Cardiac septum (tissue), 1 donor: ENCODE measurements around the gene TPH2. TPM values are rescaled to one million over a fixed set of nuclear protein-coding genes. Genes with fewer than 3 reads are reported as not detected.

Experiments used
- DNase-seq: peaks from one replicate; pipeline ENCODE4 v3.0.0-alpha.2; 2020; ENCODE audit warnings: low spot score
- intact Hi-C: fragments of 100-400 bp; cut with DNase I; formaldehyde crosslinking; loops from one replicate; pipeline ENCODE4 v1.14.0; 2022
- long read RNA-seq: library from polyadenylated mRNA; unstranded; transcript quantifications from one replicate; pipeline ENCODE4 v2.0.0, GENCODE V29; 2021
- total RNA-seq: library from RNA; stranded (reverse); fragmentation: NEBNext Ultra II Directional; extraction: Animal tissue kit (Norgen Biotek cat#: 25700); gene quantifications from one replicate; pipeline ENCODE4 v1.2.1, GENCODE V29; 2021
- donor health status: DM: no; HTN: no; CAD: no.

Gene TPH2
- total RNA-seq, result not detected
- long read RNA-seq, result 0 reads

DNA sequence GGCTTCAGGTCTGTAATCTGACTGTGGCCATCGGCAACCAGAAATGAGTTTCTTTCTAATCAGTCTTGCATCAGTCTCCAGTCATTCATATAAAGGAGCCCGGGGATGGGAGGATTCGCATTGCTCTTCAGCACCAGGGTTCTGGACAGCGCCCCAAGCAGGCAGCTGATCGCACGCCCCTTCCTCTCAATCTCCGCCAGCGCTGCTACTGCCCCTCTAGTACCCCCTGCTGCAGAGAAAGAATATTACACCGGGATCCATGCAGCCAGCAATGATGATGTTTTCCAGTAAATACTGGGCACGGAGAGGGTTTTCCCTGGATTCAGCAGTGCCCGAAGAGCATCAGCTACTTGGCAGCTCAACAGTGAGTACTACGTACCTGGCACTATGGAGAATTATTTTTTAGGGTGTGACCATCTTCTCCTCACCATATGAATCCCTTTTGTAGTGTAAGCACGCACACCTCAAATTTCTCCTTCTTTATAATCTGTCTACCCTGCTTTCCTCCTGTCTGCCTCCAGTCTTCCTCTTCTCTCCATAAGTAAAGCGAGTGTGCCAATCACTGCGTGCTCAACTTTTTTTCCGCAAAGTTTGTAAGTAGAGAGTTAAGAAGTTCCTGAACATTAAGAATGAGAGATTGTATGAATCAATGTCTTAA lies at the start of gene TPH2:
TPH2 (plus strand) TSS at position 118 of the 658 bp plus-strand sequence; CDS start at position 260, 142 bp downstream.
- no peak for DNase-seq
- intact Hi-C loops, result no loop called here

DNA sequence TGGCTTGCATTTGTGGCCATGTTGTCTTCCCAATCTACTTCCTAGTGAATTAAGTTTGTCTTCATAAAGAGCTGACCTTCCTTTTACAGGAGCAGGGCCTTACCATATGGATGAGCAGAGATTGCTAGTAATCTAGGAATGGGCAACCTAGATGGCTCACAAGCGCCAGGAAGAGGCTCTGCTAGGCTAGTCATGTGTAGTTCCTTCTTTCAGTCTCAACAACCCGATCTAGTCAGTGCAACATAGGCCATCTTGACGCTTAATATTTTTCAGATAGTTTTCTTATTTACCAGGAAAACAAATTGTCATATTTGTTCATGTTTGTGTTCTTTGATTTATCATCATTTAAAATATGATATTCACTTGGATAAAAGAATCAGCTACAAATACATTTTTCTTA lies 48.2 kb upstream of the TPH2 start:
- intact Hi-C loops, result no loop called here
- no peak for DNase-seq

DNA sequence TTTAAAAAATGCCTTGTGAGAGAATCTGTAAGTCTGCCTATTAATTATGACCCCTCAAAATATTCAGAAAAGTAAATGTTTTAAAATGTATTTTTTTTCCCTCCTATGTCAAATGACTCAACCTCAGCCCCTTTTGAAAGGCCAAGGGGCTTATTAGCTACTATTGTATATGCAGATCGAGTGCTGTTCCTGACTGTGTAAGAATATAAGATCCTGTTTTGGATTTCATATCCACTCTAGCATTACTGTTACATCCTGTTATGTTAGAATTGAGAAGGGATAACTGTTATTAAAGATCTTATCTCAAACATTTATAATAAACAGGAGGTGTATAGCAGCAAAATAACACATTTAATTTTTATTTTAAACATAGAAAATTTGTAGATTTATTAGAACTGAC lies 46.6 kb upstream of the TPH2 start:
- intact Hi-C loops, result no loop called here
- DNase-seq, result no peak

DNA sequence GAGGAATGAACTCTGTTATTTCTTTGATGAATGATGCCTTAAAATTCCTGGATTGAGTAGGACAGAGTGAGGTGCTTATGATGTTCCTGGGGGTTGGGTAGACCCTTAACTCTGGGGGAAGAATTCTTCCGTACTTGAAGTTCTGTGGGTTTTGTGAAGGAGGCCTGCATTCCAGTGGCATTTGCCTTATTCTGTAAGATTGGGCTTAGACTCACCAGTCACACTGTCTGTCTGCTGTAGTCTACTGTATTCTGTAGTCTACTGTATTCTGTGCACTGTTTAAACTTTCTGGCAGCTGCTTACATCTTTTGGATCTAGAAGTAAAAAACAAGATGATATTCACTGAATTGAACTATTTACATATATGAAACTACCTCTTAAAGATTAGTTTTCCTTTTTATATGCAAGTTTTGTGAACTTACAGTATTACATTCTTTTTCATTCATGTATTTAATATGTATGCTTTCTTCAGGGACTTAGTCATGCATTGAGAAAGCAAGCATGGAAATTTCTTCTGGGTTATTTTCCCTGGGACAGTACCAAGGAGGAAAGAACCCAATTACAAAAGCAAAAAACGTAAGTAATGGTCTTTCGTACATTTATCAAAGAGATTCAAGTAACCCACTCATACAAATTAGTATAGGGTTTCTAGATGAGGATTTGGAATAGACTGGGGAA lies 42.3 kb upstream of the TPH2 start:
- intact Hi-C loops, result no loop called here

DNA sequence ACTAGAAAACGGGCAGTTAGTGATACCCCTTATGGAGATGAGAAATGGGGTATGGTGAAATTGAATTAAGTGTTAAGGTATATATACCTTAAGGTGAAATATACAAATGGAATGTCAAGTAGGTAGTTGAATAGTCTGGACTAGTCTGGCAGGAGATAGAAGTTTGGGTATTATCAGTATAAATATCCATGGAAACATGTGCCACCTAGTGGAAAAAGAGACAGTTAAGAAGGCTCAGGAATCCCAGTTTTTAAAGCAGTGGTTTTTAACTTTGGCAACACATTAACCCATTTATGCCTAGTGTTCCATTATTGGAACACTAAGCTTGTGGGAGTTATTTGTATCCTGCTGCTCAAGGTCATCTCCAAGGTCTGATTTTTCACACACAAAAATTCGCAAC lies 38.6 kb upstream of the TPH2 start:
- DNase-seq, result no peak
- intact Hi-C loops, result no loop called here

More for the DNA sequence above, 42.3 kb upstream of the TPH2 start:
- DNase-seq, result no peak

DNA sequence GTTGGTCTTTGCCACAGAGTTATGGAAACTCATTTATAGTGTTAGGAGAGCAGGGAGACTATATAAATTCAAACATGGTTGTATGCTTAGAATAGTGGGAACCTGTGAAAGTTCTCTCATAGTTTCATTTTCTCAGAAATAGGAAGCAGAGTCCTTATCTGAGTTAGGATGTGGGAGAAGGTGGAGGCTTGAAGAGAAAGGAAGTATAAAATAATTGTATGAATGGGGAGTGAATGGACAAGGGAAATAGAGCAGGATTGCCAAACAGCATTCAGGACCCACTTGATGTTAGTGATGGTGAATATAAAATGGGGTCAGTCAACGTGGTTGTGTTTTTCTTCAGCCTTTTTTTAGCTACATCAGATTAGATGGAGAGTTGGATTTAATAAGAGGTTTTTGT lies 34.0 kb upstream of the TPH2 start:
- intact Hi-C loops, result no loop called here
- no peak for DNase-seq

DNA sequence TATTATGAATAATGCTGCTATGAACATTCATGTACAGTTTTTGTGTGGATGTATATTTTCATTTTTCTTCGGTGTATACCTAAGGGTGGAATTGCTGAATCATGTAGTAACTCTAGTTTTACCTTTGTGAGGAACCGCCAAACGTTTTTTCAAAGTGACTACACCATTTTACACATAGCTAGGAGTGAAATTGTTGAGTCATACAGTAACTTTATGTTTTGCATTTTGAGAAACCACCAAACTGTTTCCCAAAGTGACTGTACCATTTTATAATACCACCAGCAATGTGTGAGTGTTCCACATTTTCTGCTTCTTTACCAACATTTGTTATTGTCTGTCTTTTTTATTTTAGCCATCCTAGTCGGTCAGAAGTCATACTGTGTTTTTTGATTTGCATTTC lies 3.1 kb upstream of the TPH2 start:
- intact Hi-C loops, result no loop called here

DNA sequence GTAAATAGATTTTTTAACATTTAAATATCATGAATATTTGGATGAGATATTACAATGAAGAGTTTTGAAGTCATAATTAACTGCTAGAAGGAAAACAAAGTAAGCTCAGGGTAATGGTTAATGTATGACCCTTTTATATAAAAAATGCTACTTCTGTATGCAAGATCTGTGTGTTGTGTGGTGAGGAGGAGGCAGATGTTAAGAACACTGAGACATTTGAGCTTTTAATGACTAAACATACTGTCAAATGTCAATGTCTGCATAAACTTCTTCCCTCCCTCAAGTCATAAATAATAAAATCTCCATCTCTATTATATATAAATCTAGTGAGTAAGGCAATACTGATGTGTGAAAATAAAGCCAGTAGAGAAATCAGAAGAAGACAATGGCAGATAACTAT lies 1.4 kb downstream of the TPH2 start:
- intact Hi-C loops, result no loop called here

More for the DNA sequence above, 3.1 kb upstream of the TPH2 start:
- no peak for DNase-seq

DNA sequence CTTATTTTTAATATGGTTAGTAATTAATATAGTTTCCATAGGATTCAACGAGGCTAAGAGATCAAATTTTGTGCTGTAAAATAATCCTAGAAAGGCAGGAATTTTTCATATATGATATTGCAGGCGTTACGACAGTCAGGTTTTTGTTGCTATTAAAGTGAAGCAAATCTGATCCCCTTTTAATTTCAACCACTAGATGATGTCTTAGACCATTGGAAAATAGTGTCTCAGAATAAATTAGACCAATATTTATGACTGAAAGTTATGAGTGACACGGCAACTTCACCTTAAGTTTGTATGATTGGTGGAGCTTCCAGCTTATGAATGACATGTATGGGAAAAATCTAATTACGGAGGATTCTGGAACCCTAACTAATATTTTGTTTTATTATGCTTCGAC lies 2.5 kb downstream of the TPH2 start:
- DNase-seq, result no peak
- intact Hi-C loops, result no loop called here

More for the DNA sequence above, 1.4 kb downstream of the TPH2 start:
- no peak for DNase-seq

DNA sequence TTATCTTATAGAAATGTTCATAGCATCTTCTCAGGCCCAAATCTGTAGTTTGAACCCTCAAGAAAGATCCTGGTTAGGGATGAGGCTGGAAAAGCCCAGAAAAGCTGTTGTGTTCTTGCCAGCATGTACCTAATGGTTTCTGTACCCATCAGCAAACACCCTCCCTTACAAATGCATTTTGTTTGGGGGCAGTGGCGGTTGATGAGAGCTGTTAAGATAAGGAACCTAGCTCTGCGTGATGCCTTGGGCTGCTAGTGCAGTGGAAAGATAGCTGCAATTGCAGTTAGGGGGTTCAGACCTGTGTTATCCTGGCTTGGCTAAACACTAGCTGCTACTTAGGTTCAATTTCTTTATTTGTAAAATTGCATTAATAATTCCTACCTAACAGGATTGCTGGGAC lies 3.6 kb downstream of the TPH2 start:
- no peak for DNase-seq
- intact Hi-C loops, result no loop called here

DNA sequence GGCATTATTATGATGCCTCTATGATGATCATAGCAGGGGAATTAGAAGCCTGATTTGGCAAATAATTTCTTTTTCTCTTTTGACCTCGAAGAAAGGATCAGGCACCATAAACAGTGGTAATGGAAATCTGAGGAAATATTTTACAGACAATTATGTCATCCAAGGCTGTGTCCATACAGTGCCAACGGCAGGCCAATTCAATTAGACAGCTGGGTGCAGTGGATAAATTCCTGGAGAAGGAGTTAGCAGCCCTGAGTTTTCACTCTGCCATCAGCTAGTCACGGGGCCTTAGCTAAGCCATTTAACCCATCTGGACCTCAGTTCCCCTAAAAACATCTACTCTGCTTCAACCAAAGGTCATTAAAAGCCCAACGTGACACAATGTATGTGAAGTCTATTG lies 4.1 kb downstream of the TPH2 start:
- intact Hi-C loops, result no loop called here
- DNase-seq, result no peak

DNA sequence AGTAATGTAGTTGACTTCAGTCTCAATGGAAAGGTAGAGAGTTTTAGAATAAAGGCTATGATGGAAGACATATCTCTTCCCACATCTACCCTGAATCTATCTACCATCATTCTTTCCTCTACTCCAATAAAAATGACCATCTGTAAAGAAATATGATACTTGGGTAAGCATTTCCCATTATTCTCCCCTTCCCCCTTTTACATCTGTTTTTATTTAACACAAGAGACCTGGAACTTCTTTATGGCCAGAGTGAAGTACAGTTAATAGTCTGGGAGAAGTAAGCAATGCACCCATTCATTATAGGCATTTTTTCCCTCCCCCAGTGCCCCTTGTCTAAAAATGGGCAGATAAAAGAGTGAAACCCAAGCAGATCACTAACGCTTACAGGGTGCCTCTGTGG lies 6.5 kb downstream of the TPH2 start:
- DNase-seq, result no peak
- intact Hi-C loops, result no loop called here

DNA sequence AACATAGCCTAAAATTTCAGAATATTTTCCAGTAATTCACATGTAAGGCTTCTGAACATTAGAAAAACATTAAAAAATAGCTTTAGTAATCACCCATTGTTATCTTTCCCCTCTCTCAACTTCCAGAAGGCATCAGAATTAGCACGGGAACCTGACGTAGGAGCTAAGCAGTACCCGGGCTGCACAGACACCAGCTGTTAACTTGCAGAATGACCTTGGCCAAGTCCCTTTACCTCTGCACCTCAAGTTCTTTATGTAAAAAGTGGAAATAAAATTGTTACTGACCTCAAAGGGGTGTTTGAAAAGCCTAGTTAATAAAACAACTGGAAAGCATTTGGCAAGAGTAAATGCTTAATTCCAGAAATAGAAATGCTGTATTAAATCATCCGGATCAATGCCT lies 7.2 kb downstream of the TPH2 start:
- intact Hi-C loops, result no loop called here
- no peak for DNase-seq

DNA sequence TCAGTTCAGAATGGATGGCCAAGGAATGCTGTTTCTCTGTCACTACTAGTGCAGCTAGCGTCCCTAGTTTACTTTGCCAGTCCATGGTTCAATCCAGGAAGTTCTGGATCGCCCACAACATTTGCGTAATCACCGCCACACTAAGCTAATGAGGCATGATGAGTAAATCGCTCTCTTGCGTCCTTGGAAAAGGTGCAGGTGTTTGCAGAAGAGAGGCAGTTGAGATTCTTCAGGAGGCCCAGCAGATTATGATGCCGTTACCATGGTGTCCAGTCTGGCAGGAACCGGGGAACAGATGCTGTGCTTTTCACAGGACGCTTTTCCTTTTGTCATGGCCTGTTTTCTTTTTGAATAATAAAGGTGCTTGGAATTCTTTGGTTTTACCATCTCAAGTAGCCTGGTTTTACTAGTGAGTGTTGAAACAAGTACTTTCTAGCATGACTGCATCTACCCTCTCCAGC lies 9.0 kb downstream of the TPH2 start:
- intact Hi-C loops, result no loop called here
- DNase-seq, result no peak

DNA sequence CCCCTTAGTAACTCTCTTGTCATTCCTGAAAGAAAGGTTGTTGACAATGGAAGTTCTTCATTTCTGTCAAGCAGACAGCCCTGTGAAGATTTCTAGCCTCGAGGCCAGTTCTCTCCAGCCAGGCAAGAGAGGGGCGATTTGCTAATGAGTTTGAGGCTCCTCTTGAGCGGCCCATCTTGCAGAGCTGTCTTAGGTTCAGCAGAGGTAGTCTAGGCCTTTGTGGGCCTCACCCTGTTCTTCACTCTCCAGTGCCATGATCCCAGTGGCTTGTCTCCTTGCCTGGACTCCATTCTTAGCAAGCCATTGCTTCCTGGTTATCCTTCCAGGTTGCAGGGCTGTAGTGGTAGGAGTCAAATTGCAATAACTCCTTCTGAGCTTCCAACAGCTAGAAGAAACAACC lies 9.7 kb downstream of the TPH2 start:
- DNase-seq, result no peak
- intact Hi-C loops, result no loop called here

DNA sequence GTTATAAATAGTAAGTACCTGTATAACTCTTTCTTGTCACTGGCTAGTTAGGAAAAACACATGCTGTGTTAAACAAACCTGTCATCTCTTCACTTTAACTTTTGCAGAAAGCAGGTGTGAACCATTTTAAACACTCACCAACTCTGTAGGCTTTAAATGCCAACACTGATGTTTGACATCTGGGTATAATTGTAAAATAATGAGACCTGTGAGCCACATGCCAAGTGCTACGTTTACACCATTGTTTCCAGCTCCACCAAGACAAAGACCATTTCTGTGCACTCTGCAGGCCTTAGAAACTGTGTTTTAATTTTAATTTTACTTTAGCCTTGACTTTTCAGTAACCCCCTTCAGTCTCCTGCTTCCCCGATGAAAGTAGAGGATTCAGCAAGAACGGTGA lies 11.0 kb downstream of the TPH2 start:
- DNase-seq, result no peak
- intact Hi-C loops, result no loop called here

DNA sequence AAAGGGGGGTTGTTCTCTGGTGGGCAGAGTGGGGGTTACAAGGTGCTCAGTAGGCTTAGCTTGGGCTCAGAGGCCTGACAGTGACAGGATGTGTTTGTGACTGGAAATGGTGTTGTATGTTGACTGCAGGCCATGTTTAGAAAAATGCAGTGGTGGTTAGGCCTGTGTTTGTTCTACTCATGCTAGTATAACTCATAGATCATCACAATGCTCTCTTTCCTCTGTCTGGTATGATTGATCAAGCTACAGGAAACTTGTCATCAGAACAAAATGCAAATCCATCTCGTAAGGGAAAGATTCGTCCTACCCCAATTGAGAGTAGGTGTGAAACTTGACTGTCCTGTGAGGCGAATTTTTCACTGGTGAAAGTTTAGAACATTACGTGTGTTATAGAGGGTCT lies 11.8 kb downstream of the TPH2 start:
- no peak for DNase-seq
- intact Hi-C loops, result no loop called here

DNA sequence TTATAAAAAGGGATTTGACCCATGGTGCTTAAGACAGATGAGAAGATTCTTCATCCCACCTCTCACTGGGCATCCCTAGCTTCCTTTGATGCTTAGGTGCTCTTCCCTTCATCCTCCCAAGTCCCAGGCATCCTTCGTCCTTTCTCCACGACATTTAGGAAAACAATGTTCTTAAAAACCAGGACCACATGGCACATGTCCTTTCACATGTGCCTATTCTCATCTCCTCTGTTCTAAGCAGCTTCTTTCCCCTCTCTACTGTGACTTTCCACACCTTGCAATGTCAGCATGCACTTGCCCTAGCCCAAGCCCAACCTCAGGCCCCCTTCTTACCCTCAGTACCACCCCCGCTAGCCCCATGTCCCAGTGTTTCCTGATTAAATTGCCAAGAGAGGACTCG lies 12.2 kb downstream of the TPH2 start:
- intact Hi-C loops, result no loop called here
- no peak for DNase-seq

DNA sequence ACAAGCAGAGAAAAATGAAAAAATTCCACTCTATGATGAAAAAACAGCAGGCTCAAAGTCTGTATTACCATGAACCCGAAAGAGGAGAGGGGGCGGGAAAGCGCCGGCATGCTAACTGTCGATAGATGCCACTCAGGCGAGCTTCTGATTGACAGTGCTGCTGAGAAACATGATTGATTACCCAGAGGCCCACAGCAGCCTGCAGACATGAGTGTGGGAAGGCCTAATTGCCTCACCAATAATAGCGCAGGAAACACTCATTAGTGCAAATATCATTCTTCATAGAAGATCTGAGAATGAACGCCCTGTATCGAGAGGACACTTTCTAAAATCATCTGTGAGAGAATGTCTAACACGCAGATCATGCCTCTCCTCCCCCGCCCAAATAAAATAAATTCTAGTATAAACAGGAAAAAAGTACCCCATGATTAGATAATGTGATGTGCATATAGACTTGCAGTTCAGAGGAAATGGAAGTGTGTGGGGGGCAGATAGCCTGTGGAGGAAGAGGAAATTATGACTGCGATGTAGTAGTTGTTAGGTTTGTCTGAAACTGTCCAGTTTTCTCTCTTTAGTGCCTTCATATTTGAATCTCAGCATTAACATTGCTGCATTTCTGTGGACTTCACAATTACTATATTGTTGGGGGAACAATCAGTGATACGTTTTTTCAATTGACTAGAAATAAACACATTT lies 15.6 kb downstream of the TPH2 start:
- no peak for DNase-seq
- intact Hi-C loops, result no loop called here

DNA sequence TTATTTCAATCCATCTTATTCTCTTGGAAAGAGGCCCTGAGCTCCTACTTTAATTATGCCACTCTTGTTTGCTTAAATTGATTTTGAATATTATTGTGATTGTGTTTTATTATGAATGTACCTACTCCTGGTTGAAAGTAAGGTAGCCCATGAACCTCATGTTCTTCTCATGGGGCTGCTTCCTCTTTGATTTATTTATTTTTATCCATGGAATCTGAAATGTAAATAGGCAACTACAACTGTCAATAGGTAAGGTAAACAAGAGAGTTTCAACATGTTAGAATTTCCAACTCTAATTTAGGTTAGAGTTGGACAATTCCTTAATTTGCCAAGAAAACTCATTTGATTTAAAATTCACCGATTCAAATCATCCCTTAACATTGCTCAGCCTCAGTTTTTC lies 16.2 kb downstream of the TPH2 start:
- DNase-seq, result no peak
- intact Hi-C loops, result no loop called here

DNA sequence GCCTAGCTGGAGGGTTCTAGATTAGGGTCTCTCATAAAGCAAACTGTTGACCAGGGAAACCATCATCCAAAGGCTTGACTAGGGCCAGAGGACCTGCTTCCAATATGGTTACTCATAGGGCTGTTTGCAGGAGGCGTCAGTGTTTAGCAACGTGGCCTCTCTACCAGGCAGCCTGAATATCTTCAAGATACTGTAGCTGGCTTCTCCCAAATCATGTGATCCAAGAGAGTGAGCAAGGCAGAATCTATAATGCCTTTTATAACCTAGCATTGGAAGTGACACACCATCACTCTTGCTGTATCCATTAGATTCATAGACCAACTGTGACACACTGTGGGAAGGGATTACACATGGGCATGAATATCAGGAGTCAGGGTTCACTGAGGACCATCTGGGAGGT lies 17.3 kb downstream of the TPH2 start:
- no peak for DNase-seq
- intact Hi-C loops, result no loop called here
